Bronchial epithelial cell (primary cell): ENCODE results near the gene KIZ. TPM values are rescaled to one million over a fixed set of nuclear protein-coding genes. Genes with fewer than 3 reads are reported as not detected.

ENCODE experiments used
- DNase-seq: peaks from one replicate; pipeline ENCODE4 v3.0.0-alpha.2; 2010; ENCODE audit warnings: low read depth
- FAIRE-seq: peaks from 2 replicates; lab custom pipeline; 2011; peaks lifted over from hg19 to GRCh38; lab: Jason Lieb, UNC
- H3K27me3 ChIP-seq: 2 replicates; pipeline ENCODE4 v1.5.1; 2011; ENCODE audit warnings: low read length; ENCODE audit not compliant: control insufficient read depth, insufficient read depth
- H3K36me3 ChIP-seq: 2 replicates; pipeline ENCODE4 v1.5.1; 2011; ENCODE audit warnings: low read length; ENCODE audit not compliant: control insufficient read depth, insufficient read depth
- H3K4me3 ChIP-seq: 2 replicates; pipeline ENCODE4 v1.5.1; 2011; ENCODE audit warnings: mild to moderate bottlenecking, low read depth, low read length, control low read depth
- total RNA-seq: library from RNA; depleted of rRNA; stranded (reverse); fragments of >200 nt; gene quantifications from 2 replicates; pipeline ENCODE4 v1.2.1, GENCODE V29; 2014
- TF ChIP-seq, protein P1 (sequence below): IDR thresholded peaks from 2 replicates; pipeline ENCODE4 v1.5.1; 2011; ENCODE audit warnings: mild to moderate bottlenecking, moderate library complexity, low read length, control low read depth, inconsistent platforms; ENCODE audit not compliant: insufficient read depth, severe bottlenecking

KIZ gene
- total RNA-seq, 1 donor from 2014 or later = 12.9 TPM

DNA sequence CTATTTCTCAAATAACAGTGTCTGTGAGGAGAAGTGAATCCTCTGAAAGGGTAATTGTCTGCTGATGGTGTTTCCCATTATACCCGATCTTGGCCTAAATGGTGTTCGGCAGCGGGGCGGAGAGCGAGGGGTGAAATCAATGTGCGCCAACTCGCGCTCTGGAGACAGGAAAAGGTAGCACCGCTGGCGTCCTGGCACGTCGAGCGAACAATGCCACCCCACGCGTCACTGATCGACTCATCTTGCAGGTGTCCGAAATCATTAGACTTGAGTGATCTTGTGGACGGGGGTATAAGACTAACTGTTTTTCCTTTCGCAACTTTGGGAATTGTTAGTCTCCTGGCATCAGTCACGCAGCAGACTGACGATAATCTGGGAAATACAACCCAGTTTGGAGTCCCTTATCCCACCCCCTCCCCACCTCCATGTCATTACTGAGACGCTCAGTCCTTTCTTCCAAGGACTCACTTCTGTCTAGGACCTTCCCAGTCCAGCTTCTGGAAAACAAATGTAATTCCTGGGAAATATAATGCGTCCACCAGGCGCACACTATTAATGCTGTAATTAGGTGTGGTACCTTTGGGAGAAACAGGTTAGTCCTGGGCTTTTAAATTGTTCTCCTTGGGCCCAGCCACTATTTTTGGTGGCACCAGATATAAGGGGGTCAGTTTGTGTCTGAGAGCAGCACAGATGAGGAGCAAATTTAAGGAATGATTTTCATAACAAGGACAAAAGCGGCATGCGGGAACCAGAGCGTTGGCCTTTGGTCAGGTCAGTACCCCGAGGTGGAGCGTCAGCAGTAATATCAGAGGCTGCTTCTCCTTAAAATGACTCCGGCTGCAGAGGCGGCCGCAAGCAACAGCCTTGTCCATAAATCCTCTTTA lies 22.1 kb upstream of the KIZ start:
- TF ChIP-seq, protein P1, sequence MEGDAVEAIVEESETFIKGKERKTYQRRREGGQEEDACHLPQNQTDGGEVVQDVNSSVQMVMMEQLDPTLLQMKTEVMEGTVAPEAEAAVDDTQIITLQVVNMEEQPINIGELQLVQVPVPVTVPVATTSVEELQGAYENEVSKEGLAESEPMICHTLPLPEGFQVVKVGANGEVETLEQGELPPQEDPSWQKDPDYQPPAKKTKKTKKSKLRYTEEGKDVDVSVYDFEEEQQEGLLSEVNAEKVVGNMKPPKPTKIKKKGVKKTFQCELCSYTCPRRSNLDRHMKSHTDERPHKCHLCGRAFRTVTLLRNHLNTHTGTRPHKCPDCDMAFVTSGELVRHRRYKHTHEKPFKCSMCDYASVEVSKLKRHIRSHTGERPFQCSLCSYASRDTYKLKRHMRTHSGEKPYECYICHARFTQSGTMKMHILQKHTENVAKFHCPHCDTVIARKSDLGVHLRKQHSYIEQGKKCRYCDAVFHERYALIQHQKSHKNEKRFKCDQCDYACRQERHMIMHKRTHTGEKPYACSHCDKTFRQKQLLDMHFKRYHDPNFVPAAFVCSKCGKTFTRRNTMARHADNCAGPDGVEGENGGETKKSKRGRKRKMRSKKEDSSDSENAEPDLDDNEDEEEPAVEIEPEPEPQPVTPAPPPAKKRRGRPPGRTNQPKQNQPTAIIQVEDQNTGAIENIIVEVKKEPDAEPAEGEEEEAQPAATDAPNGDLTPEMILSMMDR = no peak
- no peak overlapping the region for H3K4me3 ChIP-seq
- FAIRE-seq = no peak
- H3K27me3 ChIP-seq = peaks cover 71% of the 10 kb centered on the region
- no peak for DNase-seq
- no peaks in the 10 kb centered on the region for H3K36me3 ChIP-seq

DNA sequence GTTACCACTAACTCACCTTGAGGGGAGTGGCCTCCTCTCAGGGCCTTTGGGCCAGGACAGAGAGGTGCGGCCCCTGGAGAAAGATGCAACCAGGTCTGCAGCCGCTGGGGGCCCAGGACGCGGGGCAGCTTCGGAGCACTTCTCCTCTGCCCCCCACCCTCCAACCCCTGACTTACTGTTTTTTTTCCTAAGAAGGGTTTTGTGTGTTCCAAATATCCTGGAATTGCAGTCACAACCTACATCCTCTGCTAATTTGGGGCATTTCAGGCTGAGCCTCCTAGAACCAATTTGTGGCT lies 21.5 kb upstream of the KIZ start:
- FAIRE-seq = no peak
- no peak for DNase-seq
- Histone ChIP-seq H3K27me3 (peaks cover 66% of the 10 kb centered on the region), H3K4me3 (no peak overlapping the region), H3K36me3 (no peaks in the 10 kb centered on the region)
- TF ChIP-seq, protein P1 = no peak

DNA sequence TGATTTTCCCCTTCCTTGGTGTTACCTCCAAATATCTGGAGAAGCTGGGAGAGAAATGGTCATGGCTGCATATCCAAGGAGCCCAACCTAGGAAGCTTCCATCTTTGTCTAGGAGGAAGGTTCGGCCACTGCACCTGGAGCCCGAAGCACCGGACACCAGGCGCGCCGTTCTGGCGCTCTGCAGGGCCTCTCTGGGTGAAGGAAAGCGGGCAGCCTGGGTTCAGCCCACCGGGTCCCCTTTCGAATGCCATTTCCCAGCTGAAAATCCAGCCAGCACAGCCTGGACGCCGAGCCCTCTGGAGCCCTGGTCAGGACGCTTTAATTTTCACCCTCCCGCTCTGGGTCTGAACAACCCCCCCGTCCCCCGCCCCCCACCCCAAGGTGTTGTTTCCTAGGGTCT lies 21.0 kb upstream of the KIZ start:
- FAIRE-seq = no peak
- no peak overlapping the region for H3K4me3 ChIP-seq
- TF ChIP-seq, protein P1 = no peak
- peaks cover 62% of the 10 kb centered on the region for H3K27me3 ChIP-seq
- no peaks in the 10 kb centered on the region for H3K36me3 ChIP-seq
- no peak for DNase-seq

DNA sequence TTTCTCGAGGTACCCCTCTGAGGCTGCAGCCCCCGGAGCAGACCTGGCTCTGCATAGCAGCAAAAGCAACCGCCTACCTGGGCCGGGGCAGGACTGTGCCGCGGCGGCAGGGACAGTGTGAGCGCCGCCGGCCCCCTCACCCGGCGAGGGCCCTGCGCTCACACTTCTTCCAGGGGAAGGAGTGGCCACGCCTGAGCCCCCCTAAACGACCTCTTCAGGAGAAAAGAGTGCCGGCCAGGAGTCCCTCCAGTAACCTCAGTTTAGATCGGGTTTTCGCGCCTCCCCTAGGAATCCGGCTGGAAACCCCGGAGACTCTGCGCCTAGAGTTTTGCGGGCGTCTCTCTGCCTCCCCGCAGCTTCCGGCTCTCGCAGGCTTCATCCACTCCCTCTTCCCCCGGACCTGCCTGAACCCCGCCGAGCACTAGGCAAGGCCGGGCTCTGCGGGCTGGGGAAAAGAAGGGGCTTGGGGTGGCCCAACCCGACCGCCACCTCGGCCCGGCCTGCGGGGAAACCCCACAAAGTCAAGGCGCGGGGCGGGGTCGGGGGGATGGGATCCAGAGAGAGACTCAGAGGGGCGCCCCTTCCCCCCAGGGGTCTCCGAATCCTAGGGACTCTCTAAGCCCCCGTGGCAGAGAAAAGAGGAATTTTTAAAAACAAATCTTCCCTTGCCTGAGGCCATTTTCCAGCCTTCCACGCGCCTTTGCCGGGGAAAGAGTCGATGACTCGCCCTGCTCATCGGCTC lies 20.3 kb upstream of the KIZ start:
- no peak for FAIRE-seq
- no peak overlapping the region for H3K4me3 ChIP-seq
- TF ChIP-seq, protein P1 = no peak

DNA sequence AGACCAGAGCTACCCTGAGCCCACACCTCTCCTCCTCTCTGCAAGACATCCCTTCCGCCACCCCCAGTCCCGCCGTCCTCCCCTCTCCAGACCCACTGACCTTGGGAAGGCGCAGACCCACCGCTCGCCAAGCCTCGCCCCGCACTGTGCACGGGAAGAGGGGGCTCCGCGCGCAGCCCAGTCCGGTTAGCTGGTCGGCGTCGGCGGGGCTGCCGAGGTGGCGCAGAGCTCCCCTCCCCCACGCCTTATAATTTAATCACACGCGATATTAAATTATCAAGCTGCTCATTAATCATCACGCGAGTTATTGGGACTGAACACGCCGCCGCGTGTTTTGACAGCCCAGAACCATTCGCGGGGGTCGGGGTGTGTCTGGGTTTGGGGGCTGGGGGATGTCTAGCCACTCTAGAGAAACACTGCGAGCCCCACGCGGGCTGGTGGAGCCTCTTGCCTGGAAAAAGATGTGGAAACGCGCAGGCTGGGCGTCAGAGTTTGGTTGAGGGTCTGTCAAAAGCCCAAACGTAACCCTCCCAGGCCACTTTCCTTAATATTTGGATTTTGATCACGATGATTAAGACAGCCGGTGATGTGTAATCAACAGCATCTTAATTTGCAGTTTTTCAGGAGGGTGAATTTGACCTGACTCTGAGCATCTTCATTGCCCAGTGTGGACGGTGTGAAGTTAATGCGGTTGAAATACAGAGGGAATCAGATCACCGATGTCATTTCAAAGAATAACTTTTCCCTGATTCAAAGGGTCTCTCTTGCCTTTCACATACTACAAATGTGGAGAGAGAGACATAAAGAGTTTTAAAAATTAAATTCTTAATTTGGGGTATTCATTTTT lies 19.5 kb upstream of the KIZ start, which contains the start of gene LINC00237:
LINC00237 (minus strand) TSS at position 188 of the 847 bp plus-strand sequence.
- FAIRE-seq (no peak), DNase-seq (no peak)
- H3K27me3 ChIP-seq = peaks cover 48% of the 10 kb centered on the region
- no peaks in the 10 kb centered on the region for H3K36me3 ChIP-seq
- TF ChIP-seq, protein P1 = no peak
- no peak within 1 kb of the TSS for H3K4me3 ChIP-seq

More for the DNA sequence above, 20.3 kb upstream of the KIZ start:
- peaks cover 56% of the 10 kb centered on the region for H3K27me3 ChIP-seq
- no peaks in the 10 kb centered on the region for H3K36me3 ChIP-seq
- no peak for DNase-seq
